ENCODE data around the gene RGS6. TPM values are rescaled to one million over a fixed set of nuclear protein-coding genes. Genes with fewer than 3 reads are reported as not detected.

The RGS6 gene
- total and polyA plus RNA-seq, 2 of the 4 experiments (the other 2 are of a cell fraction), result not detected

- no peak overlapping the region for H2BK15ac ChIP-seq (ENCODE audit: low read depth, low read length)
- dilution Hi-C loops (cut with HindIII; ENCODE audit: low sequenced_read_pairs, unreplicated experiment), result no loop called here
Observed at GRCh38 chr14:72301352-72301751, 369.1 kb downstream of the RGS6 start.

More at GRCh38 chr14:72301352-72301751, 369.1 kb downstream of the RGS6 start:
- Histone ChIP-seq H3K23ac (ENCODE audit: low read depth, low read length) (no peak overlapping the region), H3K4me3 (ENCODE audit: insufficient read depth, low read depth, low read length) (no peak overlapping the region), H3K56ac (ENCODE audit: extremely low read depth, insufficient read depth, low read length) (no peak overlapping the region), H3K18ac (ENCODE audit: low read depth, low read length) (no peak overlapping the region), H2AK5ac (ENCODE audit: low read depth, low read length) (no peak overlapping the region), H2BK5ac (ENCODE audit: low read depth, low read length, poor library complexity, severe bottlenecking) (no peak overlapping the region), H3K79me1 (ENCODE audit: low read depth in 1 of 2, low read length in 2 of 2) (no peaks in the 10 kb centered on the region), H3K4ac (ENCODE audit: low read depth, low read length) (no peak overlapping the region), H3K4me1 (ENCODE audit: control insufficient read depth, insufficient read depth, low read length) (no peaks in the 10 kb centered on the region), H3K36me3 (ENCODE audit: control insufficient read depth, insufficient read depth, low read length) (no peaks in the 10 kb centered on the region), H3K27me3 (ENCODE audit: control insufficient read depth, insufficient read depth, low read length) (no peaks in the 10 kb centered on the region), H3K27ac (ENCODE audit: insufficient read depth, low read length) (no peak overlapping the region), H4K20me1 (ENCODE audit: insufficient read depth, low read length) (no peaks in the 10 kb centered on the region), H3K9me1 (ENCODE audit: insufficient read depth, low read length) (no peaks in the 10 kb centered on the region), H4K5ac (ENCODE audit: low read depth, low read length) (no peak overlapping the region), H2AFZ (replicated peaks; ENCODE audit: low read length, poor library complexity) (no peak overlapping the region), H4K91ac (ENCODE audit: insufficient read depth, low read depth, low read length) (no peak overlapping the region), H2BK120ac (ENCODE audit: low read depth, low read length) (no peak overlapping the region), H3K9me3 (ENCODE audit: control insufficient read depth, insufficient read depth, low read length) (no peaks in the 10 kb centered on the region), H4K8ac (ENCODE audit: low read depth in 2 of 2, low read length in 2 of 2) (no peak overlapping the region), H2BK20ac (ENCODE audit: low read depth, low read length) (no peak overlapping the region), H2AK9ac (replicated peaks; ENCODE audit: low read depth, low read length, poor library complexity) (no peak overlapping the region), H3K9ac (ENCODE audit: low read depth, low read length) (no peak overlapping the region), H3K14ac (replicated peaks; ENCODE audit: low read depth, low read length) (no peak overlapping the region), H3K4me2 (ENCODE audit: low read depth, low read length) (no peak overlapping the region)
- TF ChIP-seq CEBPB (IDR thresholded peaks at IDR 0.05; ENCODE audit: low read depth, low read length) (no peak), MAZ (IDR thresholded peaks at IDR 0.05; ENCODE audit: borderline replicate concordance, low read depth, low read length) (no peak), CTCF (conservative IDR thresholded peaks at IDR 0.05; ENCODE audit: low read depth, low read length) (no peak)
- DNase-seq, result no peak
- ChIA-PET POLR2A (ENCODE audit: unreplicated experiment) (no interaction called here), CTCF (no interaction called here)
- WGBS, 2 experiments (ENCODE audit: extremely low coverage in 2 of 2, insufficient read length in 1 of 2), result 40% methylated on average over 1 of the region's 3 CpGs; no CpG with 5 or more reads in 1 of the 2 experiments
- in situ Hi-C loops (cut with MboI; ENCODE audit: low sequenced_read_pairs) (no loop called here), intact Hi-C loops (cut with micrococcal nuclease) (no loop called here)
- ATAC-seq (ENCODE audit: low read depth), result no peak
- no TSS peak for BruUV-seq (replicated peaks)
